IMR-90 (cell line): ENCODE data around the gene DNAJC6. TPM values are rescaled to one million over a fixed set of nuclear protein-coding genes. Genes with fewer than 3 reads are reported as not detected.

Source experiments
- ATAC-seq: fragments of 200-7000 bp; cut with Tn5 transposase; 2 replicates; pipeline ENCODE4 v1.9.1; 2020; ENCODE audit warnings: low read depth, mild to moderate bottlenecking, moderate library complexity
- BruUV-seq: library from RNA; stranded (reverse); fragments of 400-500 nt; replicated peaks from 2 replicates; lab custom pipeline; 2021; lab: Mats Ljungman, UMichigan
- CTCF ChIA-PET: fragments of 300-600 bp; formaldehyde crosslinking; extraction: SDS; loops from one replicate; lab custom pipeline; 2021; ENCODE audit warnings: antibody characterized with exemption; lab: Yijun Ruan, JAX
- POLR2A ChIA-PET: fragments of 300-600 bp; sonication (Branson Sonifier 250); formaldehyde crosslinking; loops from one replicate; lab custom pipeline; 2022; ENCODE audit warnings: antibody characterized with exemption; ENCODE audit not compliant: unreplicated experiment; lab: Charles Lee
- DNase-seq: peaks from one replicate; pipeline ENCODE4 v3.0.0; 2013
- H2AFZ ChIP-seq: replicated peaks from 2 replicates; pipeline ENCODE3; 2013; ENCODE audit warnings: low read length, mild to moderate bottlenecking; ENCODE audit not compliant: poor library complexity
- H2AK5ac ChIP-seq: 2 replicates; pipeline ENCODE4 v1.6.1; 2013; ENCODE audit warnings: low read depth, low read length, inconsistent platforms
- H2AK9ac ChIP-seq: replicated peaks from 2 replicates; pipeline ENCODE3; 2013; ENCODE audit warnings: mild to moderate bottlenecking, low read depth, low read length, moderate library complexity; ENCODE audit not compliant: poor library complexity
- H2BK120ac ChIP-seq: 2 replicates; pipeline ENCODE4 v1.6.1; 2013; ENCODE audit warnings: low read depth, low read length, inconsistent platforms
- H2BK15ac ChIP-seq: 3 replicates; pipeline ENCODE4 v1.6.1; 2013; ENCODE audit warnings: low read depth, low read length, inconsistent platforms
- H2BK20ac ChIP-seq: 2 replicates; pipeline ENCODE4 v1.6.1; 2013; ENCODE audit warnings: low read depth, mild to moderate bottlenecking, inconsistent platforms, low read length, moderate library complexity
- H2BK5ac ChIP-seq: 2 replicates; pipeline ENCODE4 v1.6.1; 2013; ENCODE audit warnings: mild to moderate bottlenecking, low read depth, low read length, inconsistent platforms; ENCODE audit not compliant: poor library complexity, severe bottlenecking
- H3K14ac ChIP-seq: replicated peaks from 2 replicates; pipeline ENCODE4 v1.6.1; 2013; ENCODE audit warnings: low read depth, low read length, inconsistent platforms
- H3K18ac ChIP-seq: 2 replicates; pipeline ENCODE4 v1.6.1; 2013; ENCODE audit warnings: low read depth, low read length, control low read depth
- H3K23ac ChIP-seq: 2 replicates; pipeline ENCODE4 v1.6.1; 2013; ENCODE audit warnings: low read depth, low read length, inconsistent platforms
- H3K27ac ChIP-seq: 2 replicates; pipeline ENCODE4 v1.5.1; 2013; ENCODE audit warnings: mild to moderate bottlenecking, control low read depth, low read length; ENCODE audit not compliant: insufficient read depth
- H3K27me3 ChIP-seq: 2 replicates; pipeline ENCODE4 v1.6.1; 2013; ENCODE audit warnings: low read length; ENCODE audit not compliant: control insufficient read depth, insufficient read depth
- H3K36me3 ChIP-seq: 2 replicates; pipeline ENCODE4 v1.6.1; 2013; ENCODE audit warnings: low read length, mixed read lengths; ENCODE audit not compliant: control insufficient read depth, insufficient read depth
- H3K4ac ChIP-seq: 2 replicates; pipeline ENCODE4 v1.6.1; 2013; ENCODE audit warnings: low read depth, low read length, inconsistent platforms
- H3K4me1 ChIP-seq: 2 replicates; pipeline ENCODE4 v1.6.1; 2013; ENCODE audit warnings: low read length, mixed read lengths; ENCODE audit not compliant: control insufficient read depth, insufficient read depth
- H3K4me2 ChIP-seq: 2 replicates; pipeline ENCODE4 v1.6.1; 2013; ENCODE audit warnings: low read depth, mild to moderate bottlenecking, control low read depth, low read length, moderate library complexity
- H3K4me3 ChIP-seq: 2 replicates; pipeline ENCODE4 v1.5.1; 2013; ENCODE audit warnings: low read depth, mild to moderate bottlenecking, control low read depth, low read length, moderate library complexity; ENCODE audit not compliant: insufficient read depth
- H3K56ac ChIP-seq: 2 replicates; pipeline ENCODE4 v1.6.1; 2013; ENCODE audit warnings: low read length, inconsistent platforms; ENCODE audit not compliant: insufficient read depth; ENCODE audit errors: extremely low read depth
- H3K79me1 ChIP-seq, 2 experiments: 2 replicates each; pipeline ENCODE4 v1.6.1; 2013; ENCODE audit warnings: low read length in 2 of 2, inconsistent platforms in 1 of 2, low read depth in 1 of 2
- H3K9ac ChIP-seq: 2 replicates; pipeline ENCODE4 v1.6.1; 2013; ENCODE audit warnings: low read depth, low read length, control low read depth
- H3K9me1 ChIP-seq: 2 replicates; pipeline ENCODE4 v1.6.1; 2013; ENCODE audit warnings: low read length, inconsistent platforms; ENCODE audit not compliant: insufficient read depth
- H3K9me3 ChIP-seq: 2 replicates; pipeline ENCODE4 v1.6.1; 2013; ENCODE audit warnings: low read length; ENCODE audit not compliant: control insufficient read depth, insufficient read depth
- H4K20me1 ChIP-seq: 2 replicates; pipeline ENCODE4 v1.6.1; 2013; ENCODE audit warnings: low read length, inconsistent platforms; ENCODE audit not compliant: insufficient read depth
- H4K5ac ChIP-seq: 2 replicates; pipeline ENCODE4 v1.6.1; 2013; ENCODE audit warnings: mild to moderate bottlenecking, low read depth, low read length, control low read depth
- H4K8ac ChIP-seq, 2 experiments: 2 replicates each; pipeline ENCODE4 v1.6.1; 2013; ENCODE audit warnings: low read depth in 2 of 2, low read length in 2 of 2, control low read depth in 1 of 2, inconsistent platforms in 1 of 2
- H4K91ac ChIP-seq: 2 replicates; pipeline ENCODE4 v1.6.1; 2013; ENCODE audit warnings: low read depth, low read length, inconsistent platforms; ENCODE audit not compliant: insufficient read depth
- BHLHE40 ChIP-seq: fragments of 150-350 bp; IDR thresholded peaks from 2 replicates; pipeline ENCODE4 v1.6.1; 2016; ENCODE audit warnings: mild to moderate bottlenecking, low read depth, low read length
- CEBPB ChIP-seq: IDR thresholded peaks from 2 replicates; pipeline ENCODE4 v1.6.1; 2012; ENCODE audit warnings: low read depth, low read length, improper control_type of control experiment
- CHD1 ChIP-seq: IDR thresholded peaks from 2 replicates; pipeline ENCODE4 v1.6.1; 2012; ENCODE audit warnings: low read depth, low read length, improper control_type of control experiment
- CTCF ChIP-seq: conservative IDR thresholded peaks from 2 replicates; pipeline ENCODE4 v1.5.1; 2012; ENCODE audit warnings: mild to moderate bottlenecking, low read depth, low read length, improper control_type of control experiment
- ELK1 ChIP-seq: fragments of 150-350 bp; IDR thresholded peaks from 2 replicates; pipeline ENCODE4 v1.6.1; 2016; ENCODE audit warnings: low read depth, mild to moderate bottlenecking, low read length, moderate library complexity, borderline replicate concordance
- FOS ChIP-seq: fragments of 150-350 bp; IDR thresholded peaks from 2 replicates; pipeline ENCODE4 v1.6.1; 2016; ENCODE audit warnings: low read depth, low read length
- MAFK ChIP-seq: IDR thresholded peaks from 2 replicates; pipeline ENCODE4 v1.6.1; 2012; ENCODE audit warnings: low read depth, low read length, improper control_type of control experiment
- MAZ ChIP-seq: IDR thresholded peaks from 2 replicates; pipeline ENCODE4 v1.6.1; 2012; ENCODE audit warnings: low read depth, mild to moderate bottlenecking, low read length, improper control_type of control experiment, moderate library complexity, borderline replicate concordance
- NFE2L2 ChIP-seq: fragments of 150-350 bp; IDR thresholded peaks from 2 replicates; pipeline ENCODE4 v1.6.1; 2016; ENCODE audit warnings: low read depth, mild to moderate bottlenecking, low read length
- POLR2A ChIP-seq: IDR thresholded peaks from 2 replicates; pipeline ENCODE4 v1.6.1; 2012; ENCODE audit warnings: mild to moderate bottlenecking, low read depth, low read length
- RAD21 ChIP-seq: IDR thresholded peaks from 2 replicates; pipeline ENCODE4 v1.6.1; 2012; ENCODE audit warnings: low read length, improper control_type of control experiment
- RCOR1 ChIP-seq: IDR thresholded peaks from 2 replicates; pipeline ENCODE4 v1.6.1; 2012; ENCODE audit warnings: mild to moderate bottlenecking, low read length, improper control_type of control experiment; ENCODE audit not compliant: insufficient replicate concordance
- RFX5 ChIP-seq: IDR thresholded peaks from 2 replicates; pipeline ENCODE4 v1.8.0; 2012; ENCODE audit warnings: low read depth, mild to moderate bottlenecking, low read length, moderate library complexity
- SMC3 ChIP-seq: fragments of 150-350 bp; IDR thresholded peaks from 2 replicates; pipeline ENCODE4 v1.6.1; 2016; ENCODE audit warnings: low read depth, mild to moderate bottlenecking, antibody characterized with exemption, low read length, moderate library complexity
- USF2 ChIP-seq: fragments of 150-350 bp; IDR thresholded peaks from 2 replicates; pipeline ENCODE4 v1.6.1; 2017; ENCODE audit warnings: mild to moderate bottlenecking, antibody characterized with exemption, low read length, low read depth
- WGBS, 2 experiments: methylation state at CpG; one replicate each; pipeline versions ENCODE4 v1.1.5 to v1.1.7; 2013; ENCODE audit warnings: missing lambda C conversion rate in 2 of 2; ENCODE audit not compliant: insufficient read length in 1 of 2; ENCODE audit errors: extremely low coverage in 2 of 2; 5-methylcytosine and 5-hydroxymethylcytosine counted together
- dilution Hi-C: fragments of 300-500 bp; cut with HindIII; formaldehyde crosslinking; loops from one replicate; pipeline ENCODE4 v1.14.3; 2018; ENCODE audit warnings: low sequenced_read_pairs; ENCODE audit not compliant: unreplicated experiment
- in situ Hi-C: fragments of 300-500 bp; cut with MboI; formaldehyde crosslinking; loops from 3 replicates; pipeline ENCODE4 v1.14.3; 2019; ENCODE audit warnings: low sequenced_read_pairs, inconsistent platforms, mixed read lengths
- intact Hi-C: fragments of 100-400 bp; cut with micrococcal nuclease; formaldehyde crosslinking; loops from 2 replicates; pipeline ENCODE4 v1.10.0; 2022
- polyA plus RNA-seq, 3 experiments: library from polyadenylated mRNA; depleted of rRNA; stranded (reverse); fragments of >200 nt; gene quantifications; 2 replicates each; pipeline ENCODE4 v1.2.3, GENCODE V29; 2012; ENCODE audit warnings: low replicate concordance in 1 of 3
- total RNA-seq: library from RNA; depleted of rRNA; stranded (reverse); fragments of >200 nt; gene quantifications from 2 replicates; pipeline ENCODE4 v1.2.3, GENCODE V29; 2012

Gene DNAJC6
- total and polyA plus RNA-seq, 2 of the 4 experiments (the other 2 are of a cell fraction), result 0.05 to 0.18 TPM

- Histone ChIP-seq H3K79me1 (no peaks in the 10 kb centered on the region; a peak in 1 of 4 replicates), H3K9ac (no peak overlapping the region), H2AK5ac (no peak overlapping the region), H3K36me3 (no peaks in the 10 kb centered on the region), H4K5ac (no peak overlapping the region), H4K20me1 (no peaks in the 10 kb centered on the region), H2BK15ac (no peak overlapping the region), H3K9me1 (no peaks in the 10 kb centered on the region), H3K27ac (no peak overlapping the region), H2AFZ (no peak overlapping the region), H2BK120ac (no peak overlapping the region), H4K91ac (no peak overlapping the region), H3K14ac (no peak overlapping the region), H3K4ac (no peak overlapping the region), H2BK5ac (no peak overlapping the region), H3K4me3 (no peak overlapping the region), H2BK20ac (no peak overlapping the region), H2AK9ac (no peak overlapping the region), H3K18ac (no peak overlapping the region), H3K9me3 (no peaks in the 10 kb centered on the region), H3K4me2 (no peak overlapping the region), H3K27me3 (no peaks in the 10 kb centered on the region), H4K8ac (no peak overlapping the region), H3K56ac (no peak overlapping the region), H3K23ac (no peak overlapping the region), H3K4me1 (no peaks in the 10 kb centered on the region)
- no peak for DNase-seq
- ATAC-seq, result no peak
- TF ChIP-seq SMC3, result no peak
- no peak for TF ChIP-seq BHLHE40
- no peak for TF ChIP-seq CTCF
- no peak for TF ChIP-seq RAD21
- no peak for TF ChIP-seq CEBPB
- no peak for TF ChIP-seq FOS
- no peak for TF ChIP-seq USF2
- TF ChIP-seq RCOR1, result no peak
- TF ChIP-seq MAFK, result no peak
- no peak for TF ChIP-seq CHD1
- TF ChIP-seq RFX5, result no peak
- TF ChIP-seq NFE2L2, result no peak
- no peak for TF ChIP-seq MAZ
- TF ChIP-seq POLR2A, result no peak
- TF ChIP-seq ELK1, result no peak
- CTCF ChIA-PET, result no interaction called here
- in situ Hi-C loops (no loop called here), intact Hi-C loops (no loop called here), dilution Hi-C loops (no loop called here)
- POLR2A ChIA-PET, result no interaction called here
- no CpG with 5 or more reads among the region's 5 CpGs for WGBS, 2 experiments
- BruUV-seq, result no TSS peak
Measured at GRCh38 chr1:65323246-65323645, 13.9 kb downstream of the DNAJC6 start.
